Mesenchymal stem cell (in vitro differentiated cells and primary cell): ENCODE results near the gene TNNT1.

Experiments
- DNase-seq: peaks from one replicate; pipeline ENCODE4 v3.0.0-alpha.2; 2013
- H2AFZ ChIP-seq: one replicate; pipeline ENCODE4 v1.6.1; 2013; ENCODE audit warnings: low read depth, mild to moderate bottlenecking, control low read depth, inconsistent platforms, low read length, moderate library complexity
- H2AK5ac ChIP-seq: 2 replicates; pipeline ENCODE4 v1.6.1; 2013; ENCODE audit warnings: low read length, moderate library complexity, mild to moderate bottlenecking, inconsistent platforms; ENCODE audit not compliant: severe bottlenecking
- H2BK120ac ChIP-seq: one replicate; pipeline ENCODE4 v1.6.1; 2013; ENCODE audit warnings: low read depth, mild to moderate bottlenecking, inconsistent platforms, low read length, moderate library complexity
- H2BK12ac ChIP-seq, 2 experiments: one replicate each; pipeline ENCODE4 v1.6.1; 2013; ENCODE audit warnings: inconsistent platforms in 2 of 2, low read length in 2 of 2, mild to moderate bottlenecking in 2 of 2, moderate library complexity in 2 of 2, control low read depth in 1 of 2
- H2BK15ac ChIP-seq: one replicate; pipeline ENCODE4 v1.6.1; 2013; ENCODE audit warnings: mild to moderate bottlenecking, low read depth, inconsistent platforms; ENCODE audit not compliant: poor library complexity, severe bottlenecking
- H2BK5ac ChIP-seq: 2 replicates; pipeline ENCODE4 v1.6.1; 2013; ENCODE audit warnings: low read depth, mild to moderate bottlenecking, low read length, control low read depth, inconsistent platforms; ENCODE audit not compliant: poor library complexity, severe bottlenecking
- H3K14ac ChIP-seq, 2 experiments: one replicate each; pipeline ENCODE4 v1.6.1; 2013; ENCODE audit warnings: inconsistent platforms in 2 of 2, low read length in 2 of 2, control low read depth in 1 of 2, mild to moderate bottlenecking in 1 of 2, moderate library complexity in 1 of 2
- H3K18ac ChIP-seq, 2 experiments: one replicate each; pipeline ENCODE4 v1.6.1; 2013; ENCODE audit warnings: inconsistent platforms in 2 of 2, low read length in 2 of 2, control low read depth in 1 of 2, low read depth in 1 of 2, mild to moderate bottlenecking in 1 of 2
- H3K23ac ChIP-seq, 2 experiments: one replicate each; pipeline ENCODE4 v1.6.1; 2013; ENCODE audit warnings: inconsistent platforms in 2 of 2, low read length in 2 of 2, mild to moderate bottlenecking in 2 of 2, moderate library complexity in 2 of 2, control low read depth in 1 of 2
- H3K27ac ChIP-seq: 2 replicates; pipeline ENCODE4 v1.5.1; 2013; ENCODE audit warnings: mild to moderate bottlenecking, moderate library complexity, low read length, control low read depth, inconsistent platforms; ENCODE audit not compliant: poor library complexity, severe bottlenecking
- H3K27me3 ChIP-seq, 2 experiments: 2 replicates each; pipeline versions ENCODE4 v1.6.1 to v1.7.0; 2013; ENCODE audit warnings: low read length in 2 of 2, mild to moderate bottlenecking in 2 of 2, moderate library complexity in 2 of 2, control low read depth in 1 of 2, inconsistent platforms in 1 of 2; ENCODE audit not compliant: control insufficient read depth in 1 of 2, insufficient read depth in 1 of 2
- H3K36me3 ChIP-seq, 2 experiments: 2 replicates each; pipeline versions ENCODE4 v1.6.1 to v1.7.0; 2013; ENCODE audit warnings: low read length in 2 of 2, control low read depth in 1 of 2, inconsistent platforms in 1 of 2, low read depth in 1 of 2, mild to moderate bottlenecking in 1 of 2; ENCODE audit not compliant: insufficient read depth in 2 of 2, control insufficient read depth in 1 of 2
- H3K4ac ChIP-seq, 2 experiments: one replicate each; pipeline ENCODE4 v1.6.1; 2013; ENCODE audit warnings: inconsistent platforms in 2 of 2, low read length in 2 of 2, mild to moderate bottlenecking in 2 of 2, moderate library complexity in 2 of 2, control low read depth in 1 of 2, low read depth in 1 of 2
- H3K4me1 ChIP-seq: 2 replicates; pipeline ENCODE4 v1.6.1; 2013; ENCODE audit warnings: low read depth, low read length, control low read depth; ENCODE audit not compliant: control insufficient read depth, insufficient read depth
- H3K4me2 ChIP-seq: 2 replicates; pipeline ENCODE4 v1.6.1; 2013; ENCODE audit warnings: low read length, mild to moderate bottlenecking, inconsistent platforms; ENCODE audit not compliant: poor library complexity, severe bottlenecking
- H3K4me3 ChIP-seq, 2 experiments: 2 replicates each; pipeline versions ENCODE4 v1.5.1 to v1.7.0; 2013; ENCODE audit warnings: low read length in 2 of 2, mild to moderate bottlenecking in 2 of 2, control low read depth in 1 of 2, low read depth in 1 of 2; ENCODE audit not compliant: insufficient read depth in 1 of 2
- H3K79me1 ChIP-seq: replicated peaks from 2 replicates; pipeline ENCODE4 v1.6.1; 2013; ENCODE audit warnings: mild to moderate bottlenecking, control low read depth, low read length, inconsistent platforms; ENCODE audit not compliant: poor library complexity, severe bottlenecking
- H3K9ac ChIP-seq: 2 replicates; pipeline ENCODE4 v1.7.0; 2013; ENCODE audit warnings: mild to moderate bottlenecking, low read length, moderate library complexity
- H3K9me3 ChIP-seq: 2 replicates; pipeline ENCODE4 v1.7.0; 2013; ENCODE audit warnings: mild to moderate bottlenecking, low read length; ENCODE audit not compliant: control insufficient read depth
- H4K8ac ChIP-seq: one replicate; pipeline ENCODE4 v1.6.1; 2013; ENCODE audit warnings: inconsistent platforms, mild to moderate bottlenecking, low read length, moderate library complexity
- H4K91ac ChIP-seq: one replicate; pipeline ENCODE4 v1.6.1; 2013; ENCODE audit warnings: mild to moderate bottlenecking, low read length, inconsistent platforms
- WGBS: methylation state at CpG from one replicate; pipeline ENCODE4 v1.1.7; 2013; ENCODE audit warnings: mixed read lengths; 5-methylcytosine and 5-hydroxymethylcytosine counted together

TNNT1 gene

DNA sequence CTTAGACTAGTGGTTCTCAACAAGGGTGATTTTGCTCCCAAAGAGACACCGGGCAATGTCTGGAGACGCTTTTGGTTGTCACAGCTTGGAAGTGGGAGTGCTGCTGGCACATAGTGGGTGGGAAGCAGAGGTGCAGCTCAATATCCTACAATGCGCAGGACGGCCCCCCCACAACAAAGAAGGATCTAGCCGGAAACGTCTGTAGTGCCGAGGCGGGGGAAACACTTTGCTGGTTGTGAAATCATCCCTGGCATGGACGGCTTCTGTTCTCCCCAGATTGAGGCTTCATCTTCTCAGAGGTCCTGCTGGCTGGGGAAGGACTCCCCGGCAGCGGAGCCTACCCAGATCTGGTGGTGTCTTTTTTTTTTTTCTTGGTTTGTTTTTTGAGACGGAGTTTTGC is 44.5 kb upstream of the TNNT1 start:
- Histone ChIP-seq H3K18ac (no peak overlapping the region), H3K4me3 (no peak overlapping the region), H3K9ac (no peak overlapping the region), H4K8ac (no peak overlapping the region), H4K91ac (no peak overlapping the region), H3K14ac (no peak overlapping the region), H3K23ac (no peak overlapping the region), H2BK12ac (no peak overlapping the region), H3K27ac (no peak overlapping the region), H3K4me1 (peaks cover 6% of the 10 kb centered on the region), H3K27me3 (peaks cover 0 to 7% of the 10 kb centered on the region in 2 experiments), H2AFZ (no peak overlapping the region), H3K36me3 (peaks cover 0 to 11% of the 10 kb centered on the region in 2 experiments), H2AK5ac (no peak overlapping the region), H3K4me2 (no peak overlapping the region), H3K4ac (no peak overlapping the region), H2BK120ac (no peak overlapping the region), H3K79me1 (no peaks in the 10 kb centered on the region), H2BK5ac (no peak overlapping the region), H2BK15ac (no peak overlapping the region), H3K9me3 (no peaks in the 10 kb centered on the region)
- DNase-seq = no peak
- WGBS = 91% methylated on average over 12 of the region's 12 CpGs

- no peak overlapping the region for H2BK5ac ChIP-seq
- no peak overlapping the region for H4K91ac ChIP-seq
- no peaks in the 10 kb centered on the region for H3K9me3 ChIP-seq
- no peak overlapping the region for H3K23ac ChIP-seq
- H3K27me3 ChIP-seq = peaks cover 0 to 19% of the 10 kb centered on the region in 2 experiments
- no peak overlapping the region for H2BK15ac ChIP-seq
- H3K79me1 ChIP-seq = no peaks in the 10 kb centered on the region
- no peak overlapping the region for H3K27ac ChIP-seq
- peak overlapping the region; percentile 70 for H3K9ac ChIP-seq
- WGBS = 58% methylated on average over 14 of the region's 15 CpGs
- peak overlapping the region in 1 of 2 experiments; percentile 11 for H3K14ac ChIP-seq
- H2AFZ ChIP-seq = peak overlapping the region; percentile 56
- H2BK12ac ChIP-seq = no peak overlapping the region
- H3K36me3 ChIP-seq = no peaks in the 10 kb centered on the region
- H4K8ac ChIP-seq = peak overlapping the region; percentile 7
- no peak overlapping the region for H2BK120ac ChIP-seq
- H2AK5ac ChIP-seq = no peak overlapping the region
- no peak overlapping the region for H3K4ac ChIP-seq
- peak; percentile 92 for DNase-seq
- H3K18ac ChIP-seq = peak overlapping the region in 1 of 2 experiments; percentile 43
- H3K4me2 ChIP-seq = no peak overlapping the region
- peaks cover 6% of the 10 kb centered on the region for H3K4me1 ChIP-seq
- no peak overlapping the region for H3K4me3 ChIP-seq
These were observed 40.4 kb upstream of the TNNT1 start for GRCh38 chr19:55189403-55189835.

- Histone ChIP-seq H3K4me2 (no peak overlapping the region), H4K91ac (no peak overlapping the region), H2BK15ac (no peak overlapping the region), H3K14ac (peak overlapping the region in 1 of 2 experiments; percentile 28), H2BK120ac (no peak overlapping the region), H4K8ac (no peak overlapping the region), H3K18ac (peak overlapping the region in 1 of 2 experiments; percentile 78), H2AFZ (no peak overlapping the region), H3K9ac (peak overlapping the region; percentile 70), H3K4ac (no peak overlapping the region), H3K27ac (no peak overlapping the region), H2BK12ac (peak overlapping the region in 1 of 2 experiments; percentile 31), H3K4me3 (no peak overlapping the region), H3K79me1 (no peaks in the 10 kb centered on the region), H3K4me1 (peaks cover 6% of the 10 kb centered on the region), H3K9me3 (no peaks in the 10 kb centered on the region), H2BK5ac (no peak overlapping the region), H2AK5ac (no peak overlapping the region), H3K23ac (peak overlapping the region in 1 of 2 experiments; percentile 83), H3K27me3 (peaks cover 0 to 19% of the 10 kb centered on the region in 2 experiments), H3K36me3 (no peaks in the 10 kb centered on the region)
- WGBS = 74% methylated on average over 8 of the region's 8 CpGs
- DNase-seq = no peak
These were observed 39.6 kb upstream of the TNNT1 start for GRCh38 chr19:55188625-55189024.

DNA sequence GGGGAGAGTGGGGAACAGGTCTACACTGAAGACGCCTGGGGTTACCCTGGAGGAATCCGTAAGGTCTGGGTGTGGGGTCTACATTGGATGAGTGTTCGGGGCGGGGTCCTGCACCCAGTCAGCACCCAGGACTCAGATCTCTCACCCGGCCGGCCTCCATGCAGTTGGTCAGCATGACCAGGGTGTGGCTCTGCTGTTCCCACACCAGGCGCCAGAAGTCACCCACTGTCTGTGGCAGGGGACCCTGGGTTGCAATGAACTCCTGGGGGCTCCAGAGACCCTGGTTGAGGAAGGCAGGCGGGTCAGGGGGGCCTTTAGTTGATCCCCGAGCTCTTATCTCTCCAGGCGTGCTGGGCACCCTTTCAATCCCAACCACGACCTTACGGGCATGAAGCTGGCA is 37.1 kb upstream of the TNNT1 start:
- H4K8ac ChIP-seq = no peak overlapping the region
- 78% methylated on average over 12 of the region's 12 CpGs for WGBS
- no peak overlapping the region for H3K14ac ChIP-seq
- no peak overlapping the region for H3K4ac ChIP-seq
- H3K27ac ChIP-seq = no peak overlapping the region
- no peak overlapping the region for H3K18ac ChIP-seq
- H4K91ac ChIP-seq = no peak overlapping the region
- no peak overlapping the region for H2BK15ac ChIP-seq
- no peak overlapping the region for H3K4me2 ChIP-seq
- DNase-seq = no peak
- no peaks in the 10 kb centered on the region for H3K9me3 ChIP-seq
- H3K27me3 ChIP-seq = peaks cover 0 to 31% of the 10 kb centered on the region in 2 experiments
- H2BK120ac ChIP-seq = no peak overlapping the region
- no peaks in the 10 kb centered on the region for H3K79me1 ChIP-seq
- no peak overlapping the region for H3K9ac ChIP-seq
- no peak overlapping the region for H2BK5ac ChIP-seq
- H3K36me3 ChIP-seq = no peaks in the 10 kb centered on the region
- no peak overlapping the region for H2AFZ ChIP-seq
- H3K23ac ChIP-seq = no peak overlapping the region
- H3K4me3 ChIP-seq = no peak overlapping the region
- peaks cover 6% of the 10 kb centered on the region for H3K4me1 ChIP-seq
- H2AK5ac ChIP-seq = no peak overlapping the region
- no peak overlapping the region for H2BK12ac ChIP-seq
